Gastroesophageal sphincter (tissue), 3 donors: Measurements from ENCODE around the gene SLC26A8.

Source experiments
- EP300 ChIP-seq: sonication (generic); formaldehyde crosslinking; IDR thresholded peaks from one replicate; pipeline ENCODE4 v1.6.1; 2017; ENCODE audit warnings: antibody characterized with exemption, mild to moderate bottlenecking
- POLR2A ChIP-seq, 2 donors: fragments of 450-650 bp; IDR thresholded peaks; one replicate each; pipeline ENCODE4 v1.6.1; 2017; ENCODE audit warnings: antibody characterized with exemption in 2 of 2, mild to moderate bottlenecking in 2 of 2, moderate library complexity in 1 of 2
- POLR2AphosphoS5 ChIP-seq: sonication (generic); formaldehyde crosslinking; IDR thresholded peaks from one replicate; pipeline ENCODE4 v1.6.1; 2017; ENCODE audit warnings: antibody characterized with exemption
- TF ChIP-seq, protein P1 (sequence below), 4 experiments: fragments of 200-600 bp in 2 of 4; fragments of 450-650 bp in 2 of 4; sonication (generic) in 1 of 4; IDR thresholded peaks; one replicate each; pipeline ENCODE4 v1.5.1; 2017 to 2019; ENCODE audit warnings: antibody characterized with exemption in 4 of 4, mild to moderate bottlenecking in 2 of 4, moderate library complexity in 2 of 4

DNA sequence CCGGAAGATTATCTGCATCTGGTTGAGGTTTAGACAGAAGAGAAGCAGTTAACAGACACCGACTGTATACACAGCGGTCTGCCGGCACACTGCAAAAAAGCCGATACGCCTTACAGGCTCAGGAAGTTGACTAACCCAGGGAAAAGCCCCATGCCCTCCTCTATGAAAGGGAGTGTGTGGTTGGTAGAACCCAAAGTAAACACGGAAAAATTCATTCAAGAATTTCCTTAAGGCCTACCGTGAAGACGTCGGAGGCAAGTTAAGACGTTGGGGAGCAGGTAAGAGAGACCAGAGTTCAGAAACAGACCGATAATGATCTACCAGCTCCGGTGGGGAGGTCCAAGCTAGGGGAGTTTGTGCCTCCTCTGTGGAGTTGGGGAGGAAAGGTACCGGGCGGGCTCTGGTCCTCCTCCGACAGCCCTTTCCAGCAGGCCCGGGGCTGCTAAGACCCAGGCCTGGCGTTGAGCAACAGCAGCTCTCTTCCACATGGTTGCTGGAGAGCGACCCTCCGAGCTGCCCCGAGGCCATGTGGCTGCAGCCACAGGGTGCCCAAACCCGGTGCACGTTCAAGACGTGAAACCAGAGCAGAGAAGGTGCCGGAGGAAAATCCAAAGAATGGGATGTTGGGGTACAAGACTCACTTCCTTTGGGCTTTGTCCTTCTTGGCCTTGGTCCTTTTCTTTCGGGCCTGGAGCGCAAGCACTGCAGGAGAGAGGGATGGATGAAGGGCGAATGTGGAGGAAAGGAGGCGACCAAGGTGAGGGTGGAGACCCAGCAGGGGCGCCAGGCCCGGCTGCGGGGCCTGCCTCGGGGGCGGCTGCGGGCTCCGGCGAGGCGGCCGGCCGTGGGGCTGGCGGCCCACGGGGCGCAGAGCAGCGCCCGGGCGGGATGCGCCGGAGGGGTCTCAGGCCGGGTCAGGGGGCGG is 104.4 kb downstream of the SLC26A8 start:
- TF ChIP-seq, protein P1, sequence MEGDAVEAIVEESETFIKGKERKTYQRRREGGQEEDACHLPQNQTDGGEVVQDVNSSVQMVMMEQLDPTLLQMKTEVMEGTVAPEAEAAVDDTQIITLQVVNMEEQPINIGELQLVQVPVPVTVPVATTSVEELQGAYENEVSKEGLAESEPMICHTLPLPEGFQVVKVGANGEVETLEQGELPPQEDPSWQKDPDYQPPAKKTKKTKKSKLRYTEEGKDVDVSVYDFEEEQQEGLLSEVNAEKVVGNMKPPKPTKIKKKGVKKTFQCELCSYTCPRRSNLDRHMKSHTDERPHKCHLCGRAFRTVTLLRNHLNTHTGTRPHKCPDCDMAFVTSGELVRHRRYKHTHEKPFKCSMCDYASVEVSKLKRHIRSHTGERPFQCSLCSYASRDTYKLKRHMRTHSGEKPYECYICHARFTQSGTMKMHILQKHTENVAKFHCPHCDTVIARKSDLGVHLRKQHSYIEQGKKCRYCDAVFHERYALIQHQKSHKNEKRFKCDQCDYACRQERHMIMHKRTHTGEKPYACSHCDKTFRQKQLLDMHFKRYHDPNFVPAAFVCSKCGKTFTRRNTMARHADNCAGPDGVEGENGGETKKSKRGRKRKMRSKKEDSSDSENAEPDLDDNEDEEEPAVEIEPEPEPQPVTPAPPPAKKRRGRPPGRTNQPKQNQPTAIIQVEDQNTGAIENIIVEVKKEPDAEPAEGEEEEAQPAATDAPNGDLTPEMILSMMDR (IDR thresholded peaks at IDR 0.05) = no peak
- no peak for TF ChIP-seq POLR2A (IDR thresholded peaks at IDR 0.05)
- TF ChIP-seq POLR2AphosphoS5 = no peak
- TF ChIP-seq EP300 = no peak
